ENCODE data around the gene PTPN23. TPM values are rescaled to one million over a fixed set of nuclear protein-coding genes. Genes with fewer than 3 reads are reported as not detected.

Gene PTPN23
- total and polyA plus RNA-seq, 9 of the 15 experiments (the other 6 are each of a cell fraction or from before 2014, with no cell fraction given) = 0.41 to 58.7 (median 7.2) TPM

DNA sequence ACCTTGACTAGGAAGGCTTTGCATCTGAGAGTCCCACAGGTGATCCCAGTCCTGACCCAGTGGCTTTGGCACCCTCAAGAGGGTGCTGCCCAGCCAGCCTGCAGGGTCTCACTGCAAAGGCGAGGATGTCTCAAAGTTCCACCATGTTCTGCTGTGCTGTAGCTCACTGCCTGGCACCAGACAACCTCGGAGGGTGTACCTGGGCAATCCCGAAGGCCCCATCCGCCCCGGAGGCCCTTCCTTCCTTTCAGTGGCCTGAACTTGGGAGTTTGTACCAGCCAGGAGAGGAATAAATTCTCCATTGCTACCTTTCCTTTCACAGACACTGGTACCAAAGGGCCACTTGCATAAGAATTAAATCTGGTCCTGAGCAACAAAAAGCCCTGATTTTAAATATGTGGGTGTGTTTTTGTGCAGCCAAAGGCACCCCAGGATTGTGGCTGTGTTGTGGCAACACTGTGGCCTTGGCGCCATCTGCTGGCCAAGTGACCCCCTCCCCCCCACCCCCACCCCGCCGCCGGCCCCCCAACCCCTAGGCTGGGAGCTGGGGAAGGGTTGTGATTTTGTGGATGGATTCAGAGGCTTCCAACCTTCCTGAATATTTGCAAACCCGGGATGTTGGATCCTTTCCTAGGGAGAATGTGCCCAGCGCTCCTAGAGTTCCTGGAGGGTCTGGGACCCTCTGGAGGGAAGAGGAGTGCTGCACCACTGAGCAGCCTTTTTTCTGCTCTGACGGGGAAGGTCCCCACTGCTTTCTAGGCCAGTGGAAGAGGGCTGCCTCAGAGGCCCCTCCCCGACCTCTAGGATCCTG, 9.7 kb upstream of the PTPN23 start:
- peak; percentile 84 for ATAC-seq
- Histone ChIP-seq H3K4me3 (no peak overlapping the region), H4K20me1 (replicated peaks; ENCODE audit: control insufficient read depth, insufficient read depth, low read length) (no peaks in the 10 kb centered on the region), H3K9me1 (ENCODE audit: control insufficient read depth, insufficient read depth, low read length) (no peaks in the 10 kb centered on the region), H3K4me2 (ENCODE audit: insufficient read depth, low read length) (no peak overlapping the region), H3K27me3 (ENCODE audit: control insufficient read depth in 2 of 2, insufficient read depth in 2 of 2, low read length in 2 of 2) (no peaks in the 10 kb centered on the region), H3K4me1 (replicated peaks in 1 of 2; ENCODE audit: control insufficient read depth in 2 of 2, insufficient read depth in 2 of 2, low read length in 2 of 2) (0 out of 5 replicates have a peak, but pooled peaks cover 0 to 3% of the 10 kb centered on the region in 2 experiments), H3K9ac (ENCODE audit: insufficient read depth in 1 of 2, low read depth in 2 of 2, low read length in 2 of 2) (no peak overlapping the region), H3K27ac (ENCODE audit: extremely low read depth, low read depth, low read length) (no peak overlapping the region), H3K79me2 (ENCODE audit: control insufficient read depth, insufficient read depth, low read length) (no peaks in the 10 kb centered on the region), H3K9me3 (replicated peaks; ENCODE audit: control insufficient read depth, insufficient read depth, low read depth, low read length) (no peaks in the 10 kb centered on the region), H2AFZ (ENCODE audit: low read depth, low read length) (no peak overlapping the region), H3K36me3 (ENCODE audit: control insufficient read depth, insufficient read depth, low read length) (no peaks in the 10 kb centered on the region)
- in situ Hi-C loops (cut with MboI) = no loop called here
- POLR2A ChIA-PET = interaction anchor here (0.6 to 1.0 kb wide), 3 partner anchors 10 to 373 kb away, joined by 3 to 5 read pairs (median 3); partner anchors contain the start of gene PTPN23
- no peak for FAIRE-seq
- 23% methylated on average over 13 of the region's 13 CpGs for WGBS (ENCODE audit: insufficient coverage, low coverage, missing lambda C conversion rate)
- no TSS peak for BruUV-seq (replicated peaks)
- intact Hi-C loops (cut with micrococcal nuclease) = loop anchor here (1.0 to 10.0 kb wide), 4 partner anchors 121 to 666 kb away; partner anchors contain the start of genes MYL3 and TMIE
- CTCF ChIA-PET (ENCODE audit: low intra/inter-chr PET ratio) = interaction anchor here (0.9 to 1.7 kb wide), 6 partner anchors 47 to 666 kb away, joined by 3 to 9 read pairs (median 4); no protein-coding TSS in a partner anchor
- peak; percentile 59 to 85 (median 84) for DNase-seq (ENCODE audit: extremely low read depth in 1 of 4, low spot score in 3 of 4)
- TF ChIP-seq FOXJ2 (tag; IDR thresholded peaks at IDR 0.05) (no peak), ZBTB7A (IDR thresholded peaks at IDR 0.05; ENCODE audit: borderline replicate concordance, control insufficient read depth, low read depth, low read length) (peak; percentile 61; the same call in 1 of the 2 replicates), POLR3A (IDR thresholded peaks at IDR 0.05; ENCODE audit: borderline replicate concordance, extremely low read depth, insufficient read depth, insufficient read length) (no peak), ZNF274 (IDR thresholded peaks at IDR 0.05; ENCODE audit: borderline replicate concordance, low read depth, low read length) (no peak), ZNF140 (CRISPR knock-in tag; IDR thresholded peaks at IDR 0.05) (no peak), NCOA1 (IDR thresholded peaks at IDR 0.05; ENCODE audit: low read depth) (no peak), ZNF311 (CRISPR knock-in tag; IDR thresholded peaks at IDR 0.05) (no peak), MAZ (CRISPR knock-in tag; conservative IDR thresholded peaks at IDR 0.05 in 1 of 2, IDR thresholded peaks at IDR 0.05 in 1 of 2) (peak in 1 of 2 experiments; percentile 32; a peak in 1 of 4 replicates), BRF1 (IDR thresholded peaks at IDR 0.05; ENCODE audit: borderline replicate concordance, extremely low read depth, insufficient read length) (no peak), DIDO1 (tag; IDR thresholded peaks at IDR 0.05; ENCODE audit: low read depth) (no peak), SMC3 (conservative IDR thresholded peaks at IDR 0.05; ENCODE audit: insufficient read depth, low read depth, low read length) (peak; percentile 72), PHTF2 (CRISPR knock-in tag; IDR thresholded peaks at IDR 0.05) (no peak), TBL1XR1 (IDR thresholded peaks at IDR 0.05; ENCODE audit: low read length in 2 of 2) (no peak), KLF1 (tag; IDR thresholded peaks at IDR 0.05) (no peak), NCOA4 (IDR thresholded peaks at IDR 0.05; ENCODE audit: partially characterized antibody) (no peak), ZNF76 (CRISPR knock-in tag; IDR thresholded peaks at IDR 0.05; ENCODE audit: borderline replicate concordance) (no peak)
- TF ChIP-seq, protein P1, sequence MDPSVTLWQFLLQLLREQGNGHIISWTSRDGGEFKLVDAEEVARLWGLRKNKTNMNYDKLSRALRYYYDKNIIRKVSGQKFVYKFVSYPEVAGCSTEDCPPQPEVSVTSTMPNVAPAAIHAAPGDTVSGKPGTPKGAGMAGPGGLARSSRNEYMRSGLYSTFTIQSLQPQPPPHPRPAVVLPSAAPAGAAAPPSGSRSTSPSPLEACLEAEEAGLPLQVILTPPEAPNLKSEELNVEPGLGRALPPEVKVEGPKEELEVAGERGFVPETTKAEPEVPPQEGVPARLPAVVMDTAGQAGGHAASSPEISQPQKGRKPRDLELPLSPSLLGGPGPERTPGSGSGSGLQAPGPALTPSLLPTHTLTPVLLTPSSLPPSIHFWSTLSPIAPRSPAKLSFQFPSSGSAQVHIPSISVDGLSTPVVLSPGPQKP (CRISPR knock-in tag; IDR thresholded peaks at IDR 0.05) = no peak
- TF ChIP-seq, protein P2, sequence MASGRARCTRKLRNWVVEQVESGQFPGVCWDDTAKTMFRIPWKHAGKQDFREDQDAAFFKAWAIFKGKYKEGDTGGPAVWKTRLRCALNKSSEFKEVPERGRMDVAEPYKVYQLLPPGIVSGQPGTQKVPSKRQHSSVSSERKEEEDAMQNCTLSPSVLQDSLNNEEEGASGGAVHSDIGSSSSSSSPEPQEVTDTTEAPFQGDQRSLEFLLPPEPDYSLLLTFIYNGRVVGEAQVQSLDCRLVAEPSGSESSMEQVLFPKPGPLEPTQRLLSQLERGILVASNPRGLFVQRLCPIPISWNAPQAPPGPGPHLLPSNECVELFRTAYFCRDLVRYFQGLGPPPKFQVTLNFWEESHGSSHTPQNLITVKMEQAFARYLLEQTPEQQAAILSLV (tag; IDR thresholded peaks at IDR 0.05) = no peak
- TF ChIP-seq, protein P3, sequence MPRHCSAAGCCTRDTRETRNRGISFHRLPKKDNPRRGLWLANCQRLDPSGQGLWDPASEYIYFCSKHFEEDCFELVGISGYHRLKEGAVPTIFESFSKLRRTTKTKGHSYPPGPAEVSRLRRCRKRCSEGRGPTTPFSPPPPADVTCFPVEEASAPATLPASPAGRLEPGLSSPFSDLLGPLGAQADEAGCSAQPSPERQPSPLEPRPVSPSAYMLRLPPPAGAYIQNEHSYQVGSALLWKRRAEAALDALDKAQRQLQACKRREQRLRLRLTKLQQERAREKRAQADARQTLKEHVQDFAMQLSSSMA (CRISPR knock-in tag; IDR thresholded peaks at IDR 0.05) = no peak
